WTC11 (cell line): ENCODE measurements around the gene CDC25B.

ENCODE experiments used
- ATF1 ChIP-seq: sonication (generic); formaldehyde crosslinking; IDR thresholded peaks from 2 replicates; pipeline ENCODE4 v1.8.1; 2023; ENCODE audit warnings: mild to moderate bottlenecking, moderate library complexity, missing genetic modification reagents
- CTCF ChIP-seq: fragments of 200-600 bp; IDR thresholded peaks from 2 replicates; pipeline ENCODE4 v1.8.0; 2022; ENCODE audit warnings: antibody characterized with exemption
- E2F1 ChIP-seq: sonication (generic); formaldehyde crosslinking; IDR thresholded peaks from 2 replicates; pipeline ENCODE4 v1.8.0; 2022; ENCODE audit warnings: mild to moderate bottlenecking, missing genetic modification reagents
- JUN ChIP-seq: sonication (generic); formaldehyde crosslinking; IDR thresholded peaks from 2 replicates; pipeline ENCODE4 v1.8.0; 2023; ENCODE audit warnings: mild to moderate bottlenecking, missing genetic modification reagents
- MAX ChIP-seq: sonication (generic); formaldehyde crosslinking; IDR thresholded peaks from 2 replicates; pipeline ENCODE4 v1.8.0; 2022; ENCODE audit warnings: mild to moderate bottlenecking, missing genetic modification reagents
- NFYB ChIP-seq: sonication (generic); formaldehyde crosslinking; conservative IDR thresholded peaks from 2 replicates; pipeline ENCODE4 v1.8.0; 2022; ENCODE audit warnings: low read depth, missing genetic modification reagents
- USF1 ChIP-seq: sonication (generic); formaldehyde crosslinking; IDR thresholded peaks from 2 replicates; pipeline ENCODE4 v1.8.0; 2022; ENCODE audit warnings: mild to moderate bottlenecking, missing genetic modification reagents
- USF2 ChIP-seq: sonication (generic); formaldehyde crosslinking; IDR thresholded peaks from 2 replicates; pipeline ENCODE4 v1.8.1; 2023; ENCODE audit warnings: mild to moderate bottlenecking, missing genetic modification reagents, moderate library complexity

- TF ChIP-seq CTCF (no peak), ATF1 (CRISPR knock-in tag) (no peak), E2F1 (CRISPR knock-in tag) (no peak), JUN (CRISPR knock-in tag) (no peak), USF2 (CRISPR knock-in tag) (no peak), MAX (CRISPR knock-in tag) (no peak), USF1 (CRISPR knock-in tag) (no peak), NFYB (CRISPR knock-in tag) (no peak)
Observed at GRCh38 chr20:3771552-3772058, 24.5 kb upstream of the CDC25B start.
